ENCODE measurements around the gene RIC8B. TPM values are rescaled to one million over a fixed set of nuclear protein-coding genes. Genes with fewer than 3 reads are reported as not detected.

RIC8B gene
- total RNA-seq, 1 donor from 2014 or later = 6.5 TPM

GRCh38 chr12:106893451-106893850 is 119.0 kb downstream of the RIC8B start:
- no peak overlapping the region for H3K4me3 ChIP-seq (ENCODE audit: low read depth, low read length)
- no peak for DNase-seq (ENCODE audit: low read depth)
- TF ChIP-seq CTCF (conservative IDR thresholded peaks at IDR 0.05; ENCODE audit: low read depth, low read length) = no peak

- no peak for DNase-seq (ENCODE audit: low read depth)
- no peak for TF ChIP-seq CTCF (conservative IDR thresholded peaks at IDR 0.05; ENCODE audit: low read depth, low read length)
Measured at GRCh38 chr12:106894774-106895173, 120.3 kb downstream of the RIC8B start.

GRCh38 chr12:106896603-106897002 is 122.1 kb downstream of the RIC8B start:
- no peak overlapping the region for H3K4me3 ChIP-seq (ENCODE audit: low read depth, low read length)
- DNase-seq (ENCODE audit: low read depth) = no peak

More at GRCh38 chr12:106894774-106895173, 120.3 kb downstream of the RIC8B start:
- H3K4me3 ChIP-seq (ENCODE audit: low read depth, low read length) = no peak overlapping the region

GRCh38 chr12:106897082-106897481 is 122.6 kb downstream of the RIC8B start:
- TF ChIP-seq CTCF (conservative IDR thresholded peaks at IDR 0.05; ENCODE audit: low read depth, low read length) = no peak
- DNase-seq (ENCODE audit: low read depth) = no peak
- no peak overlapping the region for H3K4me3 ChIP-seq (ENCODE audit: low read depth, low read length)

More at GRCh38 chr12:106896603-106897002, 122.1 kb downstream of the RIC8B start:
- TF ChIP-seq CTCF (conservative IDR thresholded peaks at IDR 0.05; ENCODE audit: low read depth, low read length) = no peak

- H3K4me3 ChIP-seq (ENCODE audit: low read depth, low read length) = no peak overlapping the region
- TF ChIP-seq CTCF (conservative IDR thresholded peaks at IDR 0.05; ENCODE audit: low read depth, low read length) = no peak
- no peak for DNase-seq (ENCODE audit: low read depth)
Measured at GRCh38 chr12:106897981-106898901, 123.8 kb downstream of the RIC8B start.

- no peak for TF ChIP-seq CTCF (conservative IDR thresholded peaks at IDR 0.05; ENCODE audit: low read depth, low read length)
- H3K4me3 ChIP-seq (ENCODE audit: low read depth, low read length) = no peak overlapping the region
- DNase-seq (ENCODE audit: low read depth) = no peak
Measured at GRCh38 chr12:106900554-106900953, 126.1 kb downstream of the RIC8B start.

Measured in epithelial cell of proximal tubule (primary cell).